CD4-positive, alpha-beta T cell treated with Interleukin-17A for 1 hour (primary cell): Measurements from ENCODE around the gene SAE1.
A peak's percentile ranks its signal among the peaks of the same experiment; 100 is the strongest.
"Not testable (repeated sequence)": the region's sequence is repeated elsewhere in the genome, so short reads cannot be mapped to it uniquely, and the experiment has no call there.

Experiments
- DNase-seq: peaks from one replicate; pipeline ENCODE4 v3.0.0-alpha.2; 2020

Gene SAE1

DNA sequence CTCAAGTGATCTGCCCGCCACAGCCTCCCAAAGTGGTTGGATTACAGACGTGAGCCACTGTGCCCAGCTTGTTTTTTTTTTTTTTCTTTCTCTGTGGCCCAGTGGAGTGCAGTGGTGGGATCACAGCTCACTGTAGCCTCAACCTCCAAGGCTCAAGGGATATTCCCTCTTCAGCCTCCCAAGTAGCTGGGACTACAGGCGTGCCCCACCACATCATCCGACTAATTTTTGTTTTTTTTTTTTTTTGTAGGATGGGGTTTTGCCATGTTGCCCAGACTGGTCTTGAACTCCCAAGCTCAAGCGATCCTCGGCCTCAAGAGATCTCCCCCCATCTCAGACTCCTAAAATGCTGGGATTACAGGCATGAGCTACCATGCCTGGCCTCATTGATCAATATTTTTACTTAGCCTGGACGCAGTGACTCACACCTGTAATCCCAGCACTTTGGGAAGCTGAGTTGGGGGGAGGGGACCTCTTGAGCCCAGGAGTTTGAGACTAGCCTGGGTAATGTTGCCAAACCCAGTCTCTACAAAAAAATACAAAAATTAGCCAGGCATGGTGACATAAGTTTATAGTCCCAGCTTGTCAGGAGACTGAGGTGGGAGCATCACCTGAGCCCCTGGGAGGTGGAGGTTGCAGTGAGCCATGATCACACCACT, 1.7 kb downstream of the SAE1 start:
- DNase-seq: no peak

DNA sequence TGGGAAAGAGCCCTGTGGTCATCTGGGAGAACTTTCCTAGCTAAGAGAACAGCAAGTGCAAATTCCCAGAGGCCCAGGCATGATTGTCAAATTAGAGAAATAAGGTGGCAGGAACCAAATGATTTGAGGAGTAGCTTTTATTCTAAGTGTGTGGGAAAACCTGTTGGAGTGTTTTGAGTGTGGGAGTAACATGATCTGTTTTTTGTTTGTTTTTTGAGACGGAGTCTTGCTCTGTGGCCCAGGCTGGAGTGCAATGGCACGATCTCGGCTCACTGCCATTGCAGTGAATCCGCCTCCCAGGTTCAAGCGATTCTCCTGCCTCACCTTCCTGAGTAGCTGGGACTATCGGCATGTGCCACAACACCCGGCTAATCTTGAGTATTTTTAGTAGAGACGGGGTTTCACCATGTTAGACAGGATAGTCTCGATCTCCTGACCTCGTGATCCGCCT, 2.4 kb downstream of the SAE1 start:
- no peak for DNase-seq

DNA sequence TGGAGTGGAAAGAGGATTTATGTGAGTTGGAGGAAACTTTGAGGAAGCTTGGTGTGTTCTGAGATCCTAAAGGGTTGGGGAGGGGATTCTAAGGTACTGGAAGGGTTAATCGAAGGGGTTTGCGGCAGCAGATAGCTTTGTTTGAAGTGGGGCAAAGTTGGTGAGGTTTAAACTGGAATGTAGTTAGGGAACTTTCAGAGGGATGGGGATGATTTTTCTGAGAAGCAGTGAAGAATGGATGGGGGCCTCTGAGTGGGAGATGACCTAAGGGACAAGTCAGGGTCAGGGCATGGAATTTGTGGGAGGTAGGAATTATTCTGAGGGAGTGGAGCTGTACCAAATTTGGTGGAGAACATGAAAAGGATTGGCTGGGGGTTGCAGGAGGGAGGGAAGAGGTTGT, 3.9 kb downstream of the SAE1 start:
- DNase-seq: no peak

DNA sequence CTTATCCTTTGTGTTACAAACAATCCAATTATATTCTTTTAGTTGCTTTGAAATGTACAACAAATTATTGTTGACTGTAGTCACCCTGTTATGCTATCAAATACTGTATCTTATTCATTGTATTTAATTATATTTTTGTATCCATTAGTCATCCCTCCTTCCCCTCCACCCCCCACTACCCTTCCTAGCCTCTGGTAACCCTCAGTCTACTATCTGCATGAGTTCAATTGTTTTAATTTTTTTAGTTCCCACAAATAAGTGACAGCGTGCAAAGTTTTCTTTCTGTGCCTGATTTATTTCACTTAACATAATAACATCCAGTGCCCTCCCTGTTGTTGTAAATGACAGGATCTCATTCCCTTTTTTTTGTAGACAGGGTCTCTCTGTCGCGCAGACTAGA, 4.5 kb downstream of the SAE1 start:
- DNase-seq: no peak

DNA sequence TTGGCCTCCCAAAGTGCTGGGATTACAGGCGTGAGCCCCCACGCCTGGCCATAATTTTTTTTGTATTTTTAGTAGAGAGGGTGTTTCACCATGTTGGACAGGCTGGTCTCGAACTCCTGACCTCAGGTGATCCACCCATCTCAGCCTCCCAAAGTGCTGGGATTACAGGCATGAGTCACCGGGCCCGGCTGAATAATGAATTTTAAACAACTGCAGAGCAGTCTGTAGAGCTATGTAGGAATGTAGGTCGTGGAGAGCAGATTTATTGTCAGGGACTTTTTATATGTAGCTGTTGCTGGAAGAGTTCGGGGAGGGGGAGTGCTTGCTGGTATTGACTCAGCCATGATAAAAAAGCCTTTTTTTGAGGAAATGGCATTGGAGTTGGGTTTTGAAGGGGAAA, 10.6 kb downstream of the SAE1 start:
- DNase-seq: not testable (repeated sequence)

DNA sequence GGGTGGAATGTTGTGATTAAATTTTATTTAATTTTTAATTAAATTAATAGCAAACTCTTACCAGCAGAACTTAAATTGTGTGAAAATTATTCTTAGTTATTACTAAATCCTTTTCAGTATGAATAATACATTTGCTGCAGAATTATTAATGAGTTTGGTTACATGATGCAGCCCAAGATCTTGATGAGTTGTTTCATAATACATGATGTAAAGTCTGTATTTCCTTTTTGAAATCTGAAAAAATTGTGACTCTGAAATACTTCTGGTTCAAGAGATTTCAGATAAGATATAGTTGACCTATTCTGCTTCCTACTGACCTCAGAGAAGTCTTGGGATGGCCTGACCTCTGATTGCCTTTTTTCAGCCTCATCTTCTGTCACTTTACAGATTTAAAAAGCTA, 11.1 kb downstream of the SAE1 start:
- no peak for DNase-seq

DNA sequence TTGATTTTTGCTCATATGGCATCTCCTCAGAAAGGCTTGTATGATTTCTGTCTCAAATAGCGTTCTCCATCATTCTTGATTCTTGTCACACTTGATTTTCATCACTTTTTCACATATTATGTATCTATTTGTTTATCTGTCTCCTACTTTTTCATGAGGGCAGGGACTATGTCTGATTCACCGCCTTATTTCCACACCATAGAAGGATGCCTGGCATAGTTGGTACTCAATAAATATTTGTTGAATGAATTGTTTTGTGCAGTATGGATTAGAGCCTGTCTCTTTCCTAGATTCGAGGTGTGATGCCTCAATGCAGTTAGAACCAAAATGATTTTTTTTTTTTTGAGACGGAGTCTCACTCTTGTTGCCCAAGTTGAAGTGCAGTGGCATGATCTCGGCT, 12.1 kb downstream of the SAE1 start:
- no peak for DNase-seq

DNA sequence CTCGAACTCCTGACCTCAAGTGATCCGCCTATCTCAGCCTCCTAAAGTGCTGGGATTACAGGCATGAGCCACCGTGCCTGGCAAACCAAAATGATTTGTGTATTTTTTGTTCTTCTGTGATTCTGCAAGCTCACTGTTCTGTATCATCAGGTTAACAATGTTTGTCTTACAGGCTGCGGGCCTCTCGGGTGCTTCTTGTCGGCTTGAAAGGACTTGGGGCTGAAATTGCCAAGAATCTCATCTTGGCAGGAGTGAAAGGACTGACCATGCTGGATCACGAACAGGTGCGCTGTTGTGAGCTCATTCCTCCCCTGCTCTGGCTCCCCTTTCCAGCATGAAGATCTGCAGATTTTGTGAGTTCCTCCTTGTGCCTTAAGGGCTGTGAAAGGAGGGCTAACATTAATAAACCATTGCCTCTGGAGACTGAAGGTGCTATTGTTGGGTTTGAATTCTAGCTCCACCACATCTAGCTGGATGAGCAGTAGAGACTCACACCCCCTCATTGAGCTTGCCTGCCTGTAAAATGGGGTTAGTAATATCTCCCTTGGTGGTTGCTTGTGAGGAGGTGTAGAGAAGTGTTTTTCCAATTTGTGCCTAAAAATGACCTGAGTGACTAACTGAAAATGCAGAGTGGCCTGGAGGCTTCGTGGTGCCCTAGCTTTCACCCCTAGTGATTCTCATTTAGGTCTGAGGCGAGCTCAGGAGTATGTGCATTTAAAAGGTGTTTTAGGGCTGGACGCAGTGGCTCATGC, 12.9 kb downstream of the SAE1 start:
- DNase-seq: no peak

DNA sequence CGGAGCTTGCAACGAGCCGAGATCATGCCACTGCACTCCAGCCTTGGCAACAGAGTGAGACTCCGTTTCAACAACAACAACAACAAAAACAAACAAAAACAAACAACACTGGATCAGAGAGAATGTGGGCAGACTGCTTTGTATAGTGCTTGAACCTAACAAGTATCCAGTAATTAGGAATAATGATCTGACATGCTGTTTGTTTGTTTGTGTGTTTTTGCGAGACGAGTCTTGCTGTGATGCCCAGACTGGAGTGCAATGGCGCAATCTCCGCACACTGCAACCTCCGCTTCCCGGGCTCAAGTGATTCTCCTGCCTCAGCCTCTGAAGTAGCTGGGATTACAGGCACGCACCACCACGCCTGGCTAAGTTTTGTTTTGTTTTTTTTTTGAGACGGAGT, 14.0 kb downstream of the SAE1 start:
- DNase-seq: no peak

DNA sequence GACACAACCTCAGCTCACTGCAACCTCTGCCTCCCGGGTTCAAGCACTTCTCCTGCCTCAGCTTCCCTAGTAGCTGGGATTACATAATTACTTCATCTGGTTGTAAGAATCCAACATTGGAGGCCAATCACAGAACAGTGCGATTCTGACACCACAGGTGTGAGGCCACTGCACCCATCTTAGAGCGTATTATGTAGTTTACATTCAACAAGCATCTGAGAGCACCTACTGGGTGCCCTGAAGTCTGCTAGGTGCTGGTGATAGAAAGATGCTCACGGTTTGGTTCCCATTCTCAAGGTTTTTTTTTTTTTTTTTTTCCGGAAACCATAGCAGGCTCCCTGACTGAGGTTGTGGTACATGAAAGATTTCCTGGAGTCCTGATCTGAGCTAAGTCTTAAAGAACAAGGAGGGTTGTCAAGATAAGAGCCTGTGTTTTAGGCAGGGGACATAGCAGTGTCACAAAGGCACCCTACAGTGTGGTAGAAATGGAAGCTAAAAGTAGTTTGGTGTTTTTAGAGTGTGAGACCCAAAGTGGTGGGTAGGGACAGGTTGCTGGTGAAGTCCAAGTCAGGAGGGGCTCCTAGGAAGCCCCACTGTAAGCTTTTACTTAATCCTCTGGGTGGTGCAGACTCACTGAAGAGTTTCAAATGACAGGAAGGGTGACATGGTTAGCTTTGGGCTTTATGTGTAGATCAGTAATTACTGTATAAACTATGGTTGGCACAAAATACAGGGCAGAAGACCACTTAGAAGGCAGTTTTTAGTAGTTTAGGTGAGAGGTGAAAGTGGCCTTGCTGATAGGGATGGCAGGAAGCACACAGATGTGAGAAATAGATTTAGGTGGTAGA, 15.2 kb downstream of the SAE1 start:
- peak; percentile 68 for DNase-seq

DNA sequence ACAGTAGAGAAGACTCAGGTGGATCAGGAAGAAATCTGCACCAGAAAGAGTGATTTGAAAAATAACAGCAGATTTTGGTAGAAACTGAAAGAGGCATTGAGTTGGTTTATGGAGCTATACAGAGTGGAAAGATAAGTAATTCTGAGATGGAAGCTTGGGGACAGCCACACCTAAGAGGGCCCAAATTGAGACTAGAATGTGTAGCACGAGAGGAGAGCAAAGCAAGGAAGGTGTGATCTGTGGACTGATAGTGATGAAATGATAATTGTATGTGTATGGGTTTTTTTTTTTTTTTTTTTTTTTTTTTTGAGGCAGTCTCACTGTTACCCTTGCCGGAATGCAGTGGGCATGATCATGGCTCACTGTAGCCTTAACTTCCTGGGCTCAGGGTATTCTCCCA, 16.3 kb downstream of the SAE1 start:
- DNase-seq: no peak

DNA sequence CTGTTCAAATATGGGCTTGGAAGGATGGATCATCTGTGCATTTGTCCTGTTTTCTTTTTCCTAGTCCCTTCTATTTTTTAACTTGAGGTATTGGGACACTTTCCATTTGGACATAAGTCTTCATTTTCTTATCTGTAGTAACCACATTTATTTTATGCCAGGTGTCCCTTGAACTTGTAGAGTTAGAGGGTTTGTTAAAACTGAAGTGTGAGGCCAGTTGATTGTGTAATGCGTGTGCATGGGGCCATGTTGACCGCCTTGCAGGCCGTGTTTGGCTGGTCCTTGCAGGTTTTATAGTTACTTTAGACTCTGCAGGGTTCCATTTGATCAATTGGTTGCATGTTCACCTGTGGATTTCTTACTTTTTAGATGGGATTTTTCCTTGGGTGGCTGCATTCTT, 21.0 kb downstream of the SAE1 start:
- DNase-seq: no peak

DNA sequence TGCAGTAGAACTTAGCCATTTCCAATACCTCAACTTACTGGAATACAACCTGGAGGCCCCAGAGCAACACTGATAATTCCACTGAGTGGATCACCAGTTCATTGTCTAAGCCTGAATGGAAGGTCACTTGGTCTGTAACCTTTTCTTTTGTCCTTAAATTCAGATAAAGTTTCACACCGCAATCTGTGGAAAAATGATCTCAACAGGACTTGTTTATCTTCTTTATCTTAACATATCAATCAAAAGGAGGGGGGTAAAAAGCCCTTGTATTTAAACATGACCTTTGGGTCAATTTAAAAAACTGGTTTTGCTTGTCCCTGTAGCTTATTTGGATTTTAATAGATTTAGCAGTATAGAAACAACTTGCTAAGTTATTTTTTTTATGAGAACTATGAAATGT, 21.6 kb downstream of the SAE1 start:
- DNase-seq: no peak

DNA sequence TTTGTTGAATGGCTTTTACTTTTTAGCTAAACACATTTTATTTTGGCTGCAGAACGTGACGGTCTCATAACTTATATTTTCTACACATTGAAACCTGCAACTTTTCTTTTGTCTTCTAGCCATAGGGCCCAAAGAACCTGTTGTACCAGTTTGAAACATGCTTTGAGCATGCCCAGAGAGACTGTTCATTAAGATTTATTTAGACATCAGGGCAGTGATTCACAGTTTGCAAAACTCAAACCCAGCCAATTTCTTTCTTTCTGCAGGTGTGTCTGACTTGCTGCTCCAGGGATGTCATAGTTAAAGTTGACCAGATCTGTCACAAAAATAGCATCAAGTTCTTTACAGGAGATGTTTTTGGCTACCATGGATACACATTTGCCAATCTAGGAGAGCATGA, 22.0 kb downstream of the SAE1 start:
- DNase-seq: no peak

DNA sequence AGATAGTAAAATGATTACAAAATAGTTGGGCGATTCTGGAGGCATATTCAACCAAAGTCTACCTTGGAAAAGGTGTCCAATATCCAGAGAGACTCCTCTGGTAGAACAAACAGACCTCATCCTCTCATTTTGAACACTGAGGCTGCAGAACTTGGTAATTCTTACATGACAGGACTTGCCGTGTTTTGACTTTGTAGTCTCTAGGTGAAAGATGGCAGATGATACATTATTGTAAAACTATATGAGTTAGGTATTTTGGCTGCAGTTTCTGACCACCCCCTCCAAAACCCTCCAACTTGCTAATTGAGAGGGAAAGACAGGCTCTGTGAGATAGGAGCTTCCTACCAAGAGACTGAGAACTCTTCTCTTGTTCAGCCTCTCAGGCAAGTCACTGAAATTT, 22.6 kb downstream of the SAE1 start:
- DNase-seq: no peak

DNA sequence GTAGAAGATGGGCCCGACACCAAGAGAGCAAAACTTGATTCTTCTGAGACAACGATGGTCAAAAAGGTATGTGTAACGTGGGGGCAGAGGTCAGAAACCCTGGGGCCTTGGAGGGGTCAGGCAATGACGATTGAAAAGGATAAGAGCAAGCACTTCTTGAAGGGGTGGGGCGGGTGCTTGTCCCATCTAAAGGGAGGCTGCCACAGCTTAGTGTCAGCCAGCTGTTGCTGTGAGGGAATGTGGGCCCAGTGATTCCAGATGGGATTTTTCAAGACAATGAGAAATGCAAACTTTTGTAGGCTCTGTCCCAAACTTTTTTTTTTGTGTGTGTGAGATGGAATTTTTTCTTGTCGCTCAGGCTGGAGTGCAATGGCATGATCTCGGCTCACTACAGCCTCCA, 24.5 kb downstream of the SAE1 start:
- DNase-seq: no peak

DNA sequence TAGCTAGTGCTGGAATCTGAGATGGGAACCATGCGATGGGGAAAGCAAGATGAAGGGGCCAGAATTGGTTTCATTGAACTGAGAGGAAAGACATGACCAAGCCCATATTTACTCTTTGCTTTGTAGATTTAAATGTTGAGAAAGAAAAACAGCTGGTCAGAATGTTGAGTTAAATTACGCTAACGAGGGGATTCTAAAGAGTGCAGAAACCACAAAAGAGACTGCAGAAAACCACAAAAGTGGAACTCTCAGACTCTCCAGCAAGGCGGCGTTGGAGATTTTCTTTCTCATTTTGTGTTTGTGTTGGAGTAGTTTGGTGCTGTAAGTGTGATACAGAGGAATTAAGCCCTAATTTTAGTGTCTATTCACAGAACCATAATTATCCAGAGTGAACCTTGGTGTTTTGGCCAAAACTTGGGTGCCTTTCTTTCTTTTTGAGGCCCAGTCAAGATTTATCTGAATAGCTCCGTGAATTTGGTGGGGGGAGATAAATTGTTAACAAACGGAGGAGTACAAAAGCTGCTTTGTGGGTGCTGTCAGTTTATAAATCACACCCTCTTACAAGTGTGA, 26.3 kb downstream of the SAE1 start:
- peak; percentile 51 for DNase-seq

DNA sequence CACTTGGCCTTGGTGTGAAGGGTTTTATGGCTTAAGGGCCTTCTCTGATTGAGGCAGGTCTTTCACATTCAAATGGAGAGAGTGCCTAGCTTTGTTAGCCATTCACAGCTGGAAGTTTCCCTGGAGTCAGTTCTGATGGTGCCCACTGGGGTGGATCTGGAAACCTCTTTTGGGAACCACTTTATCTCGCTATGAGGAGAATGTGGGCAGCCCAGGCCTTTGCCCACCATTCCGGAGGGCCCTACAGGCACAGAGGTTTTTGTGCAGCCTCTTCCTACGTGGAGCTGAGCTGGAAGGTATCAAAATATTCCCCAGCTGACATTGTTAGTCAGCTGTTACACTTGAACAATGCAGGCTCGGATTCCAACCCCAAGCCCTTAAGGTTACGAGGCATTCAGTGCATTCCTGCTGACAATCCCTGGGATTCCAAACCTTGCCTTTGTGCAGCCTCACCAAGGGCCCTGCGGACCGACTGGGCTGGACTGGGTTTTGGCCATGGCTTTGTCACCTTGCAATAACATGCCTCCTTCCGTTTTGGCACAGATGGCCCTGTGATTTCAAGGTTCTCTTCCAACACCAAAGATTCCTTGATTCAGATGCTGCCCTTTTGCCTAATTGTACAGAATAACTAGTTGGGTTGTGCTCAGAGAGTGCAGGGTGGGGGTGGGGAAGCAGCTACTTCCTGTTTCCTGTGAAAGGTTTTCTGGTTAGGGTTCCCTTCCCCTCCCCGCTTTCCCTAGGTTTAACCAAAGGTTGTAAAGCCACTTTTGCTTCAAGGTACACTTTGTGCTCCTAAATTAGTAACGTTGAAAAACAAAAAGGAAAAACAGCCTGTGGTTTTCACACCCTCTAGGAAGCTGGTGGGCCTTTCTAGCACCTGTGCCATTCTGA, 27.0 kb downstream of the SAE1 start:
- peak; percentile 60 for DNase-seq

DNA sequence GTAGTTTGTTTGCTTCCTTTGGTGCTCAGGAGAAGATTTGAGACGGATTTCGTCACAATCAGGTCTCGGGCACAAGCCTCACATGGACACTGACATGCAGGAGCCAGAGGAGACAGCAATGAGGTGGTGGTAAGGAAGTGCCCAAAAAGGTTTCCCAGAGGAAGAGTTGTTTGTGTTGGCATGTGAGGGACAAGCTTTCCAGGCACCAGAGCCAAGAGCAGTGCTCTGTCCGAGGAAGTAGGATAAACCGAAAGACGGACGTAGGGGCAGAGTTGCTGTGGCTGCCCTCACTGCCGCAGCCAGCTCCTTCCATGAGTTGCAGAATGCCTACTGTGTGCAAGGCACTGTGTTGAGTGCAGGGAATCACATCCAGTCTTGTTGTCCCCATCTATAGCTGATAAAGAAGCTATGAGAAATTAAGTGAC, 27.7 kb downstream of the SAE1 start:
- DNase-seq: no peak

DNA sequence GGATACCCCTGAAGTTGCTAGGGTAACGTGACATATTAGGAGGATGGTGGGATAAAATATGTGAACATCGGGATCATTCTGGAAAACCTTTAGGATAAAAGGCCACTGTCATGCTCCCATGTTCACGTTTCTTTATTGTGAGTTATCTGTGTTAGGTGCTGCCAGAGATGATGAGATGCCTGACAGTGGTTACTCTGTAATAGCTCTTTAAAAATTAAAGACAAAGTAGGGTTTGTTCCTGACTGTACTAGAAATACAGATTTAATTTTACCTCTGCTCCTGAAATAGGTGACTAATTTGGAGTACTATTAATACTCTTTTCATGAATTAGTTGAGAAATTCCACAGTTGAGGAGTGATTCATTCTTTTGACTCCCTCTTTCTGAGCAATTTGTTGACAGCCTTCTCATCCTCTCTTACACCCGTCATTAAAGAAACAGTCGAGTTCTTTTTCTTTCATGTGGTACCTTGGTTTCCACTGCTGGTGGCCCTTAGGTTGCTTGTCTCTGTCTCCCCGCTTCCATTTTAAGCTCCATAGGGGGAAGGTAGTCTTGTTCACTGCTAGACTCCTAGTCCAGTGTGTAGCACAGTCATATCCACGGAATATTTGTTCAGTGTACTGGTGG, 28.4 kb downstream of the SAE1 start:
- peak; percentile 67 for DNase-seq

DNA sequence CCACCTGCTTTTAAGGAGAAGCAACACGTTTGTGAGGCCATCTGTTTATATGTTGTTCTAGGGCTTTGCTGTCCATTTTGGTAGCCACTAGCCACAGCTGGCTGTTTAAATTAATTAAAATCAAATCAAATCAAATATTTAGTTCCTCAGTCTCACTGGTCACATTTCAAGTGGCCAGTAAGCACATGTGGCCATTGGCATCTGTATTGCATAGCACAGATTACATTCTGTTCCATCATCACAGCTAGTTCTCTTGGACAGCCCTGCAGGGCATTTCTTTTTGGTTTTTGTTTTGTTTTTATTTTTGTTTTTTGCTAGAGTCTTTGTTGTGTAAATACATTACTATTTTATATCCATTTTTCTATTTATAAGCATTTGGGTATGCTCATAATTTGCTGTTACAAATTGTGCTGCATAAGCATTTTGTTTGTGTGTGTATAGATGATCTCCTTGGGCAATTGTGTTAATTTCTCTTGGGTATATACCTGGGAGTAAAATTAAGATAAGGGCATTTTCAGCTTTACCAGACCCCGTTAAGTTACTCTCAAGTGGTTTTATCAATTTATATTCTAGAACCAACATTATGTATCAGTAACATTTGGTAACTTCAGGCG, 31.3 kb downstream of the SAE1 start:
- DNase-seq: no peak
